Activated CD4-positive, alpha-beta T cell treated with anti-CD3 and anti-CD28 coated beads, Interleukin-2, amount 10 ng/mL, durations not matched to agents 24 days and 14 days (primary cell): Measurements from ENCODE around the gene POLR2L. TPM values are rescaled to one million over a fixed set of nuclear protein-coding genes. Genes with fewer than 3 reads are reported as not detected.

Experiments
- DNase-seq: peaks from one replicate; pipeline ENCODE4 v3.0.0; 2022
- H3K27ac Mint-ChIP-seq: one replicate; pipeline ENCODE4 v1.8.0; 2022; ENCODE audit warnings: mild to moderate bottlenecking, mixed read lengths
- H3K27me3 Mint-ChIP-seq: one replicate; pipeline ENCODE4 v1.8.0; 2022; ENCODE audit warnings: mixed read lengths
- H3K36me3 Mint-ChIP-seq: one replicate; pipeline ENCODE4 v1.8.0; 2022; ENCODE audit warnings: low read depth, mild to moderate bottlenecking, mixed read lengths
- H3K4me1 Mint-ChIP-seq: one replicate; pipeline ENCODE4 v1.8.0; 2021; ENCODE audit warnings: mixed read lengths
- H3K4me3 Mint-ChIP-seq: one replicate; pipeline ENCODE4 v1.8.0; 2022; ENCODE audit warnings: mild to moderate bottlenecking, moderate library complexity, mixed read lengths
- H3K9me3 Mint-ChIP-seq: one replicate; pipeline ENCODE4 v1.8.0; 2021; ENCODE audit warnings: mixed read lengths
- intact Hi-C: fragments of 100-400 bp; cut with micrococcal nuclease; formaldehyde crosslinking; loops from one replicate; pipeline ENCODE4 v1.15.1; 2023
- total RNA-seq: library from RNA; stranded (reverse); gene quantifications from 2 replicates; pipeline ENCODE4 v1.2.3, GENCODE V29; 2022

POLR2L gene
- total RNA-seq, 1 donor from 2014 or later = 113 TPM

DNA sequence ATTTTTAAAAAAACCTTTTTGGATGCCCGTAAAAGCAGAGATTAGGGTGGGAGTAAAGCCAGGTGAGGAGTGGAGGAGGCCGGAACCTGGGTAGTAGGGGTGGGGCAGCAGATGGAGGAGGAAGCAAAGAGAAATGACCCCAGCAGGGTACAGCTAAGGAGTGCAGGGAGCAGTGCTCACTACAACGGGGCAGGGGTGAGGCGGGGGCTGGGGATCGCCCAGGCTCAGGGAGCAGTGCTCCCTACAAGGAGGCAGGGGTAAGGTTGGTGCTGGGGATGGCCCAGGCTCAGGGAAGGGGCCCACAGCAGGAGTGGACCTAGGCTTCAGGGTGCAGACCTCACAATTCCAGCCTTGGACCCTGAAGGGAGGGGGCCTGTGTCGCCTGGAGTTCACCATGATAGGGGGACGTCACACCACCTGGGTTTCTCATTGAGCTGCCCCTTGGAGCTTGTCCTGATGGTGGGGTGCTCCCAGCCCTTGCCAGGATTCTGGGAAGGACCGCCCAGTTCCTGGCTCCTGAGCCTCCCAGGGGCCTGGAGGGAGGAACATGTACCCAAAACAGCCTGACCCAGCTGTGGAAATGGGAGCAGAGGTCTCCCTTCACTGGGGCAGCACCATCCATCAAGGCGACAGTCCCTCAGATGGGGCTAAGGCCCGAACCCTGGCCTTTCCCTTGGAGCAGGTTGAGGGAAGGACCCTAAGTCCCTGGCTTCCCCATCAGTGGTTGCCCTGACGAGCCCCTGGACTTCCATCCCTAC is 26.5 kb downstream of the POLR2L start:
- Mint-ChIP-seq H3K36me3 (peaks cover 28% of the 10 kb centered on the region), H3K27me3 (no peaks in the 10 kb centered on the region), H3K4me3 (no peak overlapping the region), H3K9me3 (no peaks in the 10 kb centered on the region), H3K4me1 (peaks cover 22% of the 10 kb centered on the region), H3K27ac (no peak overlapping the region)
- no peak for DNase-seq
- intact Hi-C loops = no loop called here

DNA sequence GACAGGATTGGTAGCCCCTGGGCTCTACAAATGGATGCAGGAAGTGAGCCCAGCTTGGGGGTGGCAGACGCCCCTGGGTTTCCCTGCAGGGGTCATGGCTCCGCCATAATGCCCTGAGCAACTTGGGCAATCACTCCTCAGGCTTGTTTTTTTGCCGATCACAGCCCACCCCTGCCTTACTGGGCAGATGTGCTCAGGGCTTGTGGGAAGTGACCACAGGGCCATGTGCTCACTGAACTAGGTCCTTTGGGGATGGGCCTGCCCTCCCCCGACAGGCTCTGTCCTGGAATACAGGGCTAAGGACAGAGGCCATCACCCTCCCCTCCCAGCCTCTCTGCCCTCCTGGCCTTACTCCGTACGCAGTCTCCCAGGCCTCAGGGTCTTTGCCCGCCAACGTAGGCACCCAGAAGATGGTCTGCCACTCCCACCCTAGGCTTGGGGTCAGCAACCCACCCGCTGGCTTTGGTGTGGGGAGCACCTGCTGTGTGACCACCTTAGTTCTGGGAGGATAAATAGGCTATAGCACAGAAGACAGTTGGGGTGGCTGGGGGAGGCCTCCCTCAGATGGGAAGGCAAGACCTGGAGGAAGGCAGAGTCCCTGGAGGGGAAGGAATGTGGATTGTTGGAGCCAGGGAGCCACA is 28.8 kb downstream of the POLR2L start:
- DNase-seq = no peak
- Mint-ChIP-seq H3K27me3 (no peaks in the 10 kb centered on the region), H3K4me3 (no peak overlapping the region), H3K27ac (no peak overlapping the region), H3K4me1 (peaks cover 23% of the 10 kb centered on the region), H3K9me3 (no peaks in the 10 kb centered on the region), H3K36me3 (peaks cover 38% of the 10 kb centered on the region)
- intact Hi-C loops = no loop called here

DNA sequence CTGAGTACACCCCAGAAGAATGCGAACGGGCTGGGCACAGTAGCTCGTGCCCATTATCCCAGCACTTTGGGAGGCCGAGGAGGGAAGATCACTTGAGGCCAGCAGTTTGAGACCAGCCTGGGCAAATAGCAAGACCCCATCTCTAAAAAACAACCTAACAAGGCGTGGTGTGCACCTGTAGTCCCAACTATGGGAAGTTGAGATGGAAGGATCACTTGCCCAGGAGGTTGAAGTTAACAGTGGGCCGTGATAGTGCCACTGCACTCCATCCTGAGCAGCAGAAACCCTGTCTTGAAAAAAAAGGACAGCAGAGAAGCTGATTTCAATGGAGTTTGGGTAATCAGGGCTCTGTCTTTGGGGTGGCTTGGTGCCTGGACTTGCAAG is 29.3 kb downstream of the POLR2L start:
- Mint-ChIP-seq H3K9me3 (no peaks in the 10 kb centered on the region), H3K36me3 (peaks cover 38% of the 10 kb centered on the region), H3K4me1 (peaks cover 22% of the 10 kb centered on the region), H3K27me3 (no peaks in the 10 kb centered on the region), H3K27ac (peak overlapping the region; percentile 56), H3K4me3 (no peak overlapping the region)
- DNase-seq = no peak
- intact Hi-C loops = no loop called here

DNA sequence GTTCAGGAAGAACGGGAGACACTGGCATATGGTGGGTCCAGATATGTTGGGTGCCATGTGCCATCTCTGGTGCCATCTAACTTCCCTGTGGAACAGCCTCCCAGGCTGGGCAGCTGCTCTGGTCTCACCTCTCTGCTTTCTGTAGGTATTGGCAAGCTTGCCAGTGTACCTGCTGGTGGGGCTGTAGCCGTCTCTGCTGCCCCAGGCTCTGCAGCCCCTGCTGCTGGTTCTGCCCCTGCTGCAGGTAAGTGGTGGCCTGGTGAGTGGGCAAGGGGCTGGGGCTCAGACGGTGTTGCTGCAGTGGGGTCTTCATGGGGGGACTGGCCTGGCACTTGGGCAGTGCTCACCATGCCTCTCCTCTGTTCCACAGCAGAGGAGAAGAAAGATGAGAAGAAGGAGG is 29.9 kb downstream of the POLR2L start:
- Mint-ChIP-seq H3K36me3 (peaks cover 37% of the 10 kb centered on the region), H3K4me1 (peaks cover 26% of the 10 kb centered on the region), H3K27me3 (no peaks in the 10 kb centered on the region), H3K27ac (peak overlapping the region; percentile 87), H3K4me3 (peak overlapping the region; percentile 94), H3K9me3 (no peaks in the 10 kb centered on the region)
- intact Hi-C loops = no loop called here
- no peak for DNase-seq

DNA sequence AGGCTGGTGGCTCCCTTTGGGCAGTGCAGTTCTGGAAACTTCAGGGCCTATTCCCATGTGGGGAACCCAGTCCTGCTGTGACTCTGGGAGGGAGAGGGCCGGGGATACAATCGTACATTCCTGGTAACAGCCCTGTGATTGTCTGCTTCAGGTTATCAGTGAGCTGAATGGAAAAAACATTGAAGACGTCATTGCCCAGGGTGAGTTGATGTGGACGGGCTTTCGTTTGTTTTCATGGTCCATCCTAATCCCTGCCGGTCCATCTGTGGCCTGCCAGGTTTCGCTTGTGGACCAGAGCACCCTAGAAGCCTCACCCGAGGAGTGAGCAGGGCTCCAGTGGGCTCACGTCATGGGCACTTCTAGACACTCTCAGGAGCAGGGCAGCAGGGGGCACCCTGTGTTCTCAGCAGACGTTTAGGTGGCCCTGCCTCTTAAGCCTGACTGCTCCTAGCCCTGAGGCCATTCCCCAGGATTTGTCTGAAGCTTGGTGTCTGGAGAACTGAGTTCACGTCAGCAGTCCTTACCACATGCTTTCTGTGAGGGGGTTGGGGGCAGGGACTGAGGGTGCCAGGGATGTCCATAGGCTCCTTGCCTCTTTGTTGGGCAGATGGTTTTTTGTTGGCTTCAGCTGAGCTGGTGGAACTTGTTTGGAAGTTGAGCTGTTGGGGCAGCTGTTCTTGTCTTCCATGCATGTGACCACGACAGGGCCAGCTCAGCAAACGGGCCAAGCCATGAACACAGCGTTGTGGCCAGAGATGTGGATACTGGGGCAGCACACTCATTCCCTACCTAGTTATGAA is 30.7 kb downstream of the POLR2L start:
- no peaks in the 10 kb centered on the region for H3K9me3 Mint-ChIP-seq
- H3K4me3 Mint-ChIP-seq = peak overlapping the region; percentile 94
- H3K36me3 Mint-ChIP-seq = peaks cover 37% of the 10 kb centered on the region
- no peaks in the 10 kb centered on the region for H3K27me3 Mint-ChIP-seq
- DNase-seq = no peak
- H3K4me1 Mint-ChIP-seq = peaks cover 26% of the 10 kb centered on the region
- peak overlapping the region; percentile 87 for H3K27ac Mint-ChIP-seq
- intact Hi-C loops = loop anchor here (2.0 kb wide), 1 partner anchor 15 kb away; the partner anchor contains the start of gene CRACR2B

DNA sequence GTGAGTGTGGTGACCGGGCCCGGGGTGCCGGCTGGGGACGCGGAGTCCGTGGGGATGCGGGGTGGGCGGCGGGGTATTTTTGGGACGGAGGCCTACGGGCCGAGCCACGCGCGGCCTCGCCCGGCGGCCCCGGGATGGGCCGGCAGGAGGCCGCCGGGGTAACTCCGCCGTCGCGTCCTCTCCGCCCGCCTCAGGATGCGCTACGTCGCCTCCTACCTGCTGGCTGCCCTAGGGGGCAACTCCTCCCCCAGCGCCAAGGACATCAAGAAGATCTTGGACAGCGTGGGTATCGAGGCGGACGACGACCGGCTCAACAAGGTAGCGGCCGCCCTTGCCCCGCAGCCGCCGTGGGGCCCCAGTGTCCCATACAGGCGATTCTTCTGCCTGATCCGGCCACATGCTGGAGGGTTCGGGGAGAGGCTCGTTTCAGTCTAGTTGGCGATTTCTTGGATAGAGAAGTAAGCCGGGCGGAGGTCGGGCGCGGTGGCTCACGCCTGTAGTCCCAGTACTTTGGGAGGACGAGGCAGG is 32.2 kb downstream of the POLR2L start:
- H3K27ac Mint-ChIP-seq = peak overlapping the region; percentile 98
- H3K9me3 Mint-ChIP-seq = no peaks in the 10 kb centered on the region
- no peak for DNase-seq
- H3K4me1 Mint-ChIP-seq = peaks cover 25% of the 10 kb centered on the region
- peaks cover 35% of the 10 kb centered on the region for H3K36me3 Mint-ChIP-seq
- intact Hi-C loops = loop anchor here (2.0 kb wide), 1 partner anchor 17 kb away; the partner anchor contains the start of gene CRACR2B
- H3K4me3 Mint-ChIP-seq = peak overlapping the region; percentile 94
- no peaks in the 10 kb centered on the region for H3K27me3 Mint-ChIP-seq

DNA sequence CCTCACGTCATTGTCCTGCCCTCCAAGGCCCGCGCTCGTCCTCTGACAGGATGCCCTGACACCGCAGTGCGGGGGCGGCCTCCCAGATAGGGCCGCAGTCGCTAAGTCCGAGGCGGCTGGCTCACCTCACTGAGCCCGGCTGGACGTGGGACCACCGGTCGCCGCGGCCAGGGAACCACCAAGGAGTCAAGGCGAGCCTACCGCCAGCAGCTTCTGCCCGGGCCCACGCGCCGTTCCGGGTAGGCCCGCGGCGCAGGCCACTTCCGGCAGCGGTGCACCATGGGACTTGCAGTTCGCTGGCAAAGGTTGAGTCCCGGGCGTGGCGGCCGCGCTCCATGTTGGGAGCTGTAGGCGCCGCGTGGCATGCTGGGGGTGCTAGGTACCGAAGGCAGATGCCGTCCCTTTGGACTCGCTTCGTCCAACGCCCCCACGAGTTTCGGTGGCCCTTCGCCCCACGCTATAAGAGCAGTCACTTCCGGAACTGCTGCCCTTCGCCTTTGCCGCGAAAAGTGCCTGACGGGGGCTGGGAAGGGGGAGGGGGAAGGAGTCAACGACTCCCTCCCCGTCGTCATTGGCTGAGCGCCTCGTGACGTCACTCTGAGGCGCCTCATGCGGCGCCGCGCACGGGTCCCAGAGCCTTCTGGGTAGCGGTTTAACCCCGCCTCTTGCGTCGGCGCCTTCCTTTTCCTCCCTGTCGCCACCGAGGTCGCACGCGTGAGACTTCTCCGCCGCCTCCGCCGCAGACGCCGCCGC is 32.9 kb downstream of the POLR2L start, which contains the start of gene RPLP2:
Gene RPLP2 (plus strand): TSS at position 681 of the 753 bp plus-strand sequence. CDS start 268 bp downstream, outside the sequence.
- H3K4me3 Mint-ChIP-seq = peak within 1 kb of the TSS; percentile 94
- H3K9me3 Mint-ChIP-seq = no peaks in the 10 kb centered on the region
- peaks cover 35% of the 10 kb centered on the region for H3K36me3 Mint-ChIP-seq
- intact Hi-C loops = loop anchor here (1.0 to 2.0 kb wide), 5 partner anchors 10 to 33 kb away; partner anchors contain the start of genes CRACR2B, GATD1, POLR2L and TSPAN4
- no peaks in the 10 kb centered on the region for H3K27me3 Mint-ChIP-seq
- peak; percentile 99 for DNase-seq
- H3K27ac Mint-ChIP-seq = peak within 1 kb of the TSS; percentile 98
- peaks cover 27% of the 10 kb centered on the region for H3K4me1 Mint-ChIP-seq

DNA sequence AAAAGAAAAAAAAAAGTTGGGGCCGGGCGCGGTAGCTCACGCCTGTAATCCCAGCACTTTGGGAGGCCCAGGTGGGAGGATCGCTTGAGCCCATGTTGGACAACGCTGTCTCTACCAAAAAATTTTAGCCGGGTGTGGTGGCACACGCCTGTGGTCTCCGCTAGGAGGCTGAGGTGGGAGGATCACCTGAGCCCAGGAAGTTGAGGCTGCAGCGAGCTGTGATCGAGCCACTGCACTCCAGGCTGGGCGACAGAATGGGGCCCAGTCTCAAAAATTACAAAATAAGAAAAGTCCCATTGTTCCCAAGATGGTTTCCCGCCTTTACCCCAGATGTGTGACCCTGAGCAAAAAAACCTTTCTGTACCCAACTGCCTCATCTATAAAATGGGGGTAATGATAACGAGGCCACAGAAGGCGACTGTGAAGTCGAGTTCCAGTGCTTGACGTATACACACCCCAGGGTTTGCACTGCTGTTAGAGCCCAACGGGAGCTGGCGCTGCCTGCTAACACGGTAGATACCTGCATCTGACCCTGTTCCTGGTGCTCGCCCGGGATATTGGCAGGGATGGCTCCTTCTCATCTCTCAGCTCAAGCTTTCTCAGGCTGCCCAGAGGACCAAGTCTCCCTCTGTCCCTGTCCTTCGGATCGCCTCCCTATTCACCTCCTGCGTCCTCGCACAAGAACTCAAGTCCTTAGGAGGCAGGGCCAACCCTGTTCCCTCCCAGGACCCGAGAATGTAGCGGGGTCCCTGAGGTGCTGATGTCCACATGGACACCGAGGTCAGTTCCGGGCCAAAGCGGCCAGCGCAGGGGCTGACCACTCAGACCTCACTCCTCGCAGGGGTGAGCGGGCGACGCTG is 33.7 kb downstream of the POLR2L start:
- Mint-ChIP-seq H3K27me3 (no peaks in the 10 kb centered on the region), H3K4me1 (peaks cover 24% of the 10 kb centered on the region), H3K36me3 (peaks cover 32% of the 10 kb centered on the region), H3K9me3 (no peaks in the 10 kb centered on the region), H3K27ac (peak overlapping the region; percentile 98), H3K4me3 (peak overlapping the region; percentile 94)
- DNase-seq = peak; percentile 71
- intact Hi-C loops = loop anchor here (1.0 to 2.0 kb wide), 4 partner anchors 11 to 34 kb away; partner anchors contain the start of genes GATD1, POLR2L and TSPAN4

DNA sequence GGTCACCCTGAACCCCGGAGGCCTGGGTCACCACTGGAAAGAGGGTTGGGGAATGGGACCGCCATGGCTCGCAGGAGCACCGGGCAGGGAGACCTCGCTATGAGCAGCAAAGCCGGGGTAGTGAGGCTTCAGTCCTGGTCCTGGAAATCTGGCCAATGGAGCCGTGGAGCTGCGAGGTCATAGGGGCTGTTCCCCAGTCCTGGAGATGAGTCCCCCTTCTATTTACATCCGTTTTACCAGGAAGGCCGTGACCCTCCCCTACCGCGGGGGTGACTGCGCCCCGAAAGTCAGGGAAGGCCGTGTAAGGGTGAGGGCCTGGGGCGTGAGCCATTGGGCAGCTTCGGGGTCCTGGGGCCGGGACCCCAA is 37.7 kb downstream of the POLR2L start:
- H3K4me1 Mint-ChIP-seq = peaks cover 9% of the 10 kb centered on the region
- intact Hi-C loops = no loop called here
- peak overlapping the region; percentile 79 for H3K4me3 Mint-ChIP-seq
- H3K9me3 Mint-ChIP-seq = no peaks in the 10 kb centered on the region
- no peaks in the 10 kb centered on the region for H3K27me3 Mint-ChIP-seq
- DNase-seq = no peak
- peaks cover 12% of the 10 kb centered on the region for H3K36me3 Mint-ChIP-seq
- H3K27ac Mint-ChIP-seq = peak overlapping the region; percentile 69

DNA sequence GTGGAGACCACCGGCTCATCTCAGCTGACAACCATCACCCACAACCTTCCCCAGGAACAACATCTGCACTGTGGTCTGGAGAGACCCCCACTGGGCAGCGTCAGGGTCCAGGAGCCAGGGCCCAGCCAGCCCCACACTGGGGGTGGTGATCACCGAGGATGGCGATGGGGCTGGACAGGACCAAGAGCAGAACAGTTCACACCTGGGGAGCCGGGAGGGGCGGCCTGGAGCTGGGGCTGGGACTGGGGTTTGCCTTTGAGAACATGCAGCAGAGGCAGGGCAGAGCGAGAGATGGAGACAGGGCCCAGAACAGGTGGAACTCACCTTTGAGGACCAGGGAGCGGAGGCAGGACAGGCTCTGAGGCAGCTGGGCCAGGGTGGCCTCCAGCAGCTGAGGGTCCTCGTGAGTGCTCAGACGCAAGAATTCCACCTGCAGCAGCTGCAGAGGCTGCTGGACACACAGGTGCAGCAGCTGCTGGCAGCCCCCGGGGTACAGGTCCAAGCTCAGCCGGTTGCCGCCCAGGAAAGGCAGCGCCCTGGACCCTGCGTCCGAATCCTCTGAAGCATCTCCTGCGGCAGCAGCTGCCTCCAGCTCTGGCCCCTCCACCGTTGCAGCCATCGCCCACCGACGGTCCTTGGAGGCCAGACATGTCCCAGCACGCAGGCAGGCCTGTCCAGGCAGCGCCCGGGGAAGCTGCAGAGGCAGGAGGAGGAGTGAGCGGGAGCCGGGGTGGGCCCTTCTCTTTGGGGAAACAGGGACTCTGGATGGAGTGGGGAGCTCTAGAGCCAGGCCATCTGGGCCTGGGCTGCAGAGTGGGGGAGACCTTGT is 38.3 kb downstream of the POLR2L start:
- H3K36me3 Mint-ChIP-seq = peaks cover 11% of the 10 kb centered on the region
- H3K4me3 Mint-ChIP-seq = peak overlapping the region; percentile 79
- peak overlapping the region; percentile 69 for H3K27ac Mint-ChIP-seq
- no peak for DNase-seq
- no peaks in the 10 kb centered on the region for H3K9me3 Mint-ChIP-seq
- intact Hi-C loops = no loop called here
- H3K27me3 Mint-ChIP-seq = no peaks in the 10 kb centered on the region
- peaks cover 8% of the 10 kb centered on the region for H3K4me1 Mint-ChIP-seq

DNA sequence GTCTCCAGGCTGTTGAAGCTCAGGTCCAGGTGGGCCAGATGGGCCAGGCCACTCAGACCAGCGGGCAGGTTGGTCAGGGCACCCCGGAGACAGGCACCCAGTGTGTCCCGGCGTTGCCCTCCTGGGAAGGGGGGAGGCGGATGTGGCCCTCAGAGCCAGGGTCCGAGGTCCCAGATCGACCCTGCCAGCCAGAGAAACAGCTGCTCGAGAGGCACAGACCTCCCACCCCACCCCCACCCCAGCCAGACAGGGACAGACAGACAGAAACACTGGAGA is 38.9 kb downstream of the POLR2L start:
- peaks cover 10% of the 10 kb centered on the region for H3K36me3 Mint-ChIP-seq

More for the DNA sequence above, 38.9 kb downstream of the POLR2L start:
- Mint-ChIP-seq H3K9me3 (no peaks in the 10 kb centered on the region), H3K4me1 (peaks cover 6% of the 10 kb centered on the region), H3K27me3 (no peaks in the 10 kb centered on the region), H3K4me3 (peak overlapping the region; percentile 79), H3K27ac (no peak overlapping the region)
- no peak for DNase-seq
- intact Hi-C loops = no loop called here
